HUES6 (cell line): ENCODE results near the gene SMYD3.

Experiments
- H3K27ac ChIP-seq: 2 replicates; pipeline ENCODE4 v1.7.0; 2013; ENCODE audit warnings: low read depth, mild to moderate bottlenecking, low read length, inconsistent platforms
- H3K27me3 ChIP-seq: 2 replicates; pipeline ENCODE4 v1.6.1; 2013; ENCODE audit warnings: low read length; ENCODE audit not compliant: control insufficient read depth, insufficient read depth
- H3K36me3 ChIP-seq: 2 replicates; pipeline ENCODE4 v1.6.1; 2013; ENCODE audit warnings: low read length; ENCODE audit not compliant: control insufficient read depth, insufficient read depth
- H3K4me1 ChIP-seq: 2 replicates; pipeline ENCODE4 v1.6.1; 2013; ENCODE audit warnings: low read length; ENCODE audit not compliant: control insufficient read depth, insufficient read depth
- H3K4me3 ChIP-seq: 2 replicates; pipeline ENCODE4 v1.5.1; 2013; ENCODE audit warnings: low read depth, low read length
- H3K9ac ChIP-seq: one replicate; pipeline ENCODE4 v1.6.1; 2013; ENCODE audit warnings: mild to moderate bottlenecking, low read length
- H3K9me3 ChIP-seq: 2 replicates; pipeline ENCODE4 v1.6.1; 2013; ENCODE audit warnings: low read depth, low read length; ENCODE audit not compliant: control insufficient read depth, insufficient read depth

Gene SMYD3

GRCh38 chr1:245765230-245766000, 741.7 kb downstream of the SMYD3 start:
- Histone ChIP-seq H3K9ac (no peak overlapping the region), H3K4me1 (peaks cover 20% of the 10 kb centered on the region), H3K4me3 (no peak overlapping the region), H3K27me3 (no peaks in the 10 kb centered on the region), H3K36me3 (no peaks in the 10 kb centered on the region), H3K9me3 (no peaks in the 10 kb centered on the region), H3K27ac (no peak overlapping the region)

- no peaks in the 10 kb centered on the region for H3K9me3 ChIP-seq
- H3K27ac ChIP-seq: no peak overlapping the region
- H3K27me3 ChIP-seq: no peaks in the 10 kb centered on the region
- no peak overlapping the region for H3K4me3 ChIP-seq
- H3K36me3 ChIP-seq: no peaks in the 10 kb centered on the region
- H3K9ac ChIP-seq: no peak overlapping the region
- peaks cover 20% of the 10 kb centered on the region for H3K4me1 ChIP-seq
Measured at GRCh38 chr1:245763873-245764331, 743.2 kb downstream of the SMYD3 start.

GRCh38 chr1:245762396-245762910, 744.6 kb downstream of the SMYD3 start:
- Histone ChIP-seq H3K36me3 (no peaks in the 10 kb centered on the region), H3K27me3 (no peaks in the 10 kb centered on the region), H3K4me3 (no peak overlapping the region), H3K27ac (no peak overlapping the region), H3K9ac (no peak overlapping the region), H3K4me1 (peaks cover 20% of the 10 kb centered on the region), H3K9me3 (no peaks in the 10 kb centered on the region)

GRCh38 chr1:245760301-245760700, 746.8 kb downstream of the SMYD3 start:
- H3K36me3 ChIP-seq: no peaks in the 10 kb centered on the region
- H3K9me3 ChIP-seq: no peaks in the 10 kb centered on the region
- H3K27ac ChIP-seq: no peak overlapping the region
- no peak overlapping the region for H3K9ac ChIP-seq
- no peaks in the 10 kb centered on the region for H3K27me3 ChIP-seq
- H3K4me3 ChIP-seq: no peak overlapping the region
- peaks cover 20% of the 10 kb centered on the region for H3K4me1 ChIP-seq

- H3K9ac ChIP-seq: no peak overlapping the region
- H3K9me3 ChIP-seq: no peaks in the 10 kb centered on the region
- H3K36me3 ChIP-seq: no peaks in the 10 kb centered on the region
- H3K27ac ChIP-seq: no peak overlapping the region
- H3K27me3 ChIP-seq: no peaks in the 10 kb centered on the region
- H3K4me3 ChIP-seq: no peak overlapping the region
- peaks cover 11% of the 10 kb centered on the region for H3K4me1 ChIP-seq
Measured at GRCh38 chr1:245754463-245754961, 752.6 kb downstream of the SMYD3 start.

- H3K9ac ChIP-seq: no peak overlapping the region
- H3K27ac ChIP-seq: no peak overlapping the region
- no peaks in the 10 kb centered on the region for H3K36me3 ChIP-seq
- H3K4me1 ChIP-seq: peaks cover 11% of the 10 kb centered on the region
- no peaks in the 10 kb centered on the region for H3K9me3 ChIP-seq
- H3K27me3 ChIP-seq: no peaks in the 10 kb centered on the region
- no peak overlapping the region for H3K4me3 ChIP-seq
Measured at GRCh38 chr1:245753807-245754206, 753.3 kb downstream of the SMYD3 start.

GRCh38 chr1:245752561-245752960, 754.5 kb downstream of the SMYD3 start:
- H3K4me1 ChIP-seq: peaks cover 11% of the 10 kb centered on the region
- no peaks in the 10 kb centered on the region for H3K9me3 ChIP-seq
- H3K27me3 ChIP-seq: no peaks in the 10 kb centered on the region
- no peak overlapping the region for H3K4me3 ChIP-seq
- H3K27ac ChIP-seq: no peak overlapping the region
- H3K9ac ChIP-seq: no peak overlapping the region
- no peaks in the 10 kb centered on the region for H3K36me3 ChIP-seq

GRCh38 chr1:245751726-245752470, 755.2 kb downstream of the SMYD3 start:
- Histone ChIP-seq H3K36me3 (no peaks in the 10 kb centered on the region), H3K27ac (no peak overlapping the region), H3K27me3 (no peaks in the 10 kb centered on the region), H3K9ac (no peak overlapping the region), H3K4me1 (peaks cover 11% of the 10 kb centered on the region), H3K4me3 (no peak overlapping the region), H3K9me3 (no peaks in the 10 kb centered on the region)

GRCh38 chr1:245751116-245751515, 756.0 kb downstream of the SMYD3 start:
- H3K27ac ChIP-seq: no peak overlapping the region
- no peak overlapping the region for H3K9ac ChIP-seq
- H3K27me3 ChIP-seq: no peaks in the 10 kb centered on the region
- H3K36me3 ChIP-seq: no peaks in the 10 kb centered on the region
- H3K9me3 ChIP-seq: no peaks in the 10 kb centered on the region
- no peak overlapping the region for H3K4me3 ChIP-seq
- peaks cover 11% of the 10 kb centered on the region for H3K4me1 ChIP-seq

GRCh38 chr1:245750261-245750660, 756.8 kb downstream of the SMYD3 start:
- no peaks in the 10 kb centered on the region for H3K27me3 ChIP-seq
- peaks cover 11% of the 10 kb centered on the region for H3K4me1 ChIP-seq
- H3K9ac ChIP-seq: no peak overlapping the region
- H3K36me3 ChIP-seq: no peaks in the 10 kb centered on the region
- no peak overlapping the region for H3K4me3 ChIP-seq
- no peak overlapping the region for H3K27ac ChIP-seq
- no peaks in the 10 kb centered on the region for H3K9me3 ChIP-seq

- H3K27ac ChIP-seq: no peak overlapping the region
- H3K27me3 ChIP-seq: no peaks in the 10 kb centered on the region
Measured at GRCh38 chr1:245749053-245749452, 758.0 kb downstream of the SMYD3 start.

More at GRCh38 chr1:245749053-245749452, 758.0 kb downstream of the SMYD3 start:
- Histone ChIP-seq H3K9me3 (no peaks in the 10 kb centered on the region), H3K36me3 (no peaks in the 10 kb centered on the region), H3K9ac (no peak overlapping the region), H3K4me1 (peaks cover 7% of the 10 kb centered on the region), H3K4me3 (no peak overlapping the region)
